Measurements from ENCODE around the gene ABHD16A. TPM values are rescaled to one million over a fixed set of nuclear protein-coding genes. Genes with fewer than 3 reads are reported as not detected.

Gene ABHD16A
- total RNA-seq, 1 donor from 2014 or later = 54.7 TPM

Small RNA genes within 50 kb of the gene (microRNA-seq; reads per million reads assigned to microRNA genes)
- gene MIR4646 (ENCODE audit: unreplicated experiment) = 4.3 reads per million, percentile 46 among the genes with 10 or more reads in this experiment

Other genes with a start within 250 kb of the ABHD16A start
- 3.6 TPM for gene MICB, start 205.2 kb downstream of the ABHD16A start, total RNA-seq (ENCODE audit: unreplicated experiment)
- not detected for gene MCCD1, start 174.4 kb downstream of the ABHD16A start, total RNA-seq (ENCODE audit: unreplicated experiment)
- gene DDX39B, start 161.3 kb downstream of the ABHD16A start, total RNA-seq (ENCODE audit: unreplicated experiment) = 336 TPM
- gene ATP6V1G2, start 156.7 kb downstream of the ABHD16A start, total RNA-seq (ENCODE audit: unreplicated experiment) = 1.8 TPM
- 13.4 TPM for gene NFKBIL1, start 155.7 kb downstream of the ABHD16A start, total RNA-seq (ENCODE audit: unreplicated experiment)
- gene LTA, start 131.0 kb downstream of the ABHD16A start, total RNA-seq (ENCODE audit: unreplicated experiment) = not detected
- not detected for gene TNF, start 127.8 kb downstream of the ABHD16A start, total RNA-seq (ENCODE audit: unreplicated experiment)
- gene LTB, start 120.9 kb downstream of the ABHD16A start, total RNA-seq (ENCODE audit: unreplicated experiment) = not detected
- gene LST1, start 117.0 kb downstream of the ABHD16A start, total RNA-seq (ENCODE audit: unreplicated experiment) = 1.7 TPM
- gene NCR3, start 110.3 kb downstream of the ABHD16A start, total RNA-seq (ENCODE audit: unreplicated experiment) = not detected
- 22.8 TPM for gene AIF1, start 88.1 kb downstream of the ABHD16A start, total RNA-seq (ENCODE audit: unreplicated experiment)
- gene PRRC2A, start 82.6 kb downstream of the ABHD16A start, total RNA-seq (ENCODE audit: unreplicated experiment) = 149 TPM
- 312 TPM for gene BAG6, start 50.7 kb downstream of the ABHD16A start, total RNA-seq (ENCODE audit: unreplicated experiment)
- gene APOM, start 47.4 kb downstream of the ABHD16A start, total RNA-seq (ENCODE audit: unreplicated experiment) = 0.92 TPM
- 13.1 TPM for gene C6orf47, start 42.5 kb downstream of the ABHD16A start, total RNA-seq (ENCODE audit: unreplicated experiment)
- gene GPANK1, start 38.3 kb downstream of the ABHD16A start, total RNA-seq (ENCODE audit: unreplicated experiment) = 8.9 TPM
- gene CSNK2B, start 37.2 kb downstream of the ABHD16A start, total RNA-seq (ENCODE audit: unreplicated experiment) = 164 TPM
- gene LY6G5B, start 33.3 kb downstream of the ABHD16A start, total RNA-seq (ENCODE audit: unreplicated experiment) = 16.3 TPM
- gene LY6G5C, start 22.3 kb downstream of the ABHD16A start, total RNA-seq (ENCODE audit: unreplicated experiment) = 22.0 TPM
- gene LY6G6F, start 3.5 kb upstream of the ABHD16A start, total RNA-seq (ENCODE audit: unreplicated experiment) = not detected
- not detected for gene LY6G6D, start 12.0 kb upstream of the ABHD16A start, total RNA-seq (ENCODE audit: unreplicated experiment)
- 0.28 TPM for gene LY6G6C, start 18.4 kb upstream of the ABHD16A start, total RNA-seq (ENCODE audit: unreplicated experiment)
- gene MPIG6B, start 20.0 kb upstream of the ABHD16A start, total RNA-seq (ENCODE audit: unreplicated experiment) = not detected
- gene DDAH2, start 26.0 kb upstream of the ABHD16A start, total RNA-seq (ENCODE audit: unreplicated experiment) = 145 TPM
- gene CLIC1, start 33.2 kb upstream of the ABHD16A start, total RNA-seq (ENCODE audit: unreplicated experiment) = 420 TPM
- 16.1 TPM for gene MSH5, start 36.7 kb upstream of the ABHD16A start, total RNA-seq (ENCODE audit: unreplicated experiment)
- gene SAPCD1, start 59.3 kb upstream of the ABHD16A start, total RNA-seq (ENCODE audit: unreplicated experiment) = 2.4 TPM
- gene VWA7, start 74.0 kb upstream of the ABHD16A start, total RNA-seq (ENCODE audit: unreplicated experiment) = 0.74 TPM
- gene VARS1, start 92.4 kb upstream of the ABHD16A start, total RNA-seq (ENCODE audit: unreplicated experiment) = 53.0 TPM
- 57.1 TPM for gene LSM2, start 103.6 kb upstream of the ABHD16A start, total RNA-seq (ENCODE audit: unreplicated experiment)
- 0.82 TPM for gene HSPA1L, start 112.0 kb upstream of the ABHD16A start, total RNA-seq (ENCODE audit: unreplicated experiment)
- gene HSPA1A, start 112.2 kb upstream of the ABHD16A start, total RNA-seq (ENCODE audit: unreplicated experiment) = 27.2 TPM
- 19.8 TPM for gene HSPA1B, start 124.4 kb upstream of the ABHD16A start, total RNA-seq (ENCODE audit: unreplicated experiment)
- 31.9 TPM for gene NEU1, start 159.5 kb upstream of the ABHD16A start, total RNA-seq (ENCODE audit: unreplicated experiment)
- 1.6 TPM for gene SLC44A4, start 175.7 kb upstream of the ABHD16A start, total RNA-seq (ENCODE audit: unreplicated experiment)
- gene EHMT2, start 194.4 kb upstream of the ABHD16A start, total RNA-seq (ENCODE audit: unreplicated experiment) = 53.4 TPM
- 9.0 TPM for gene ZBTB12, start 198.8 kb upstream of the ABHD16A start, total RNA-seq (ENCODE audit: unreplicated experiment)
- gene C2, start 224.4 kb upstream of the ABHD16A start, total RNA-seq (ENCODE audit: unreplicated experiment) = 0.82 TPM
- gene CFB, start 242.8 kb upstream of the ABHD16A start, total RNA-seq (ENCODE audit: unreplicated experiment) = not detected